ENCODE measurements around the gene MAD1L1.
"Not testable (repeated sequence)": the region's sequence is repeated elsewhere in the genome, so short reads cannot be mapped to it uniquely, and the experiment has no call there.

Gene MAD1L1

GRCh38 chr7:1866601-1867000 is 366.1 kb downstream of the MAD1L1 start:
- DNase-seq, result no peak

GRCh38 chr7:1865571-1866255 is 367.0 kb downstream of the MAD1L1 start:
- no peak for DNase-seq

- no peak for DNase-seq
These were observed 367.7 kb downstream of the MAD1L1 start for GRCh38 chr7:1865000-1865555.

GRCh38 chr7:1864161-1864940 is 368.4 kb downstream of the MAD1L1 start:
- no peak for DNase-seq

- no peak for DNase-seq
These were observed 369.4 kb downstream of the MAD1L1 start for GRCh38 chr7:1863091-1863900.

DNA sequence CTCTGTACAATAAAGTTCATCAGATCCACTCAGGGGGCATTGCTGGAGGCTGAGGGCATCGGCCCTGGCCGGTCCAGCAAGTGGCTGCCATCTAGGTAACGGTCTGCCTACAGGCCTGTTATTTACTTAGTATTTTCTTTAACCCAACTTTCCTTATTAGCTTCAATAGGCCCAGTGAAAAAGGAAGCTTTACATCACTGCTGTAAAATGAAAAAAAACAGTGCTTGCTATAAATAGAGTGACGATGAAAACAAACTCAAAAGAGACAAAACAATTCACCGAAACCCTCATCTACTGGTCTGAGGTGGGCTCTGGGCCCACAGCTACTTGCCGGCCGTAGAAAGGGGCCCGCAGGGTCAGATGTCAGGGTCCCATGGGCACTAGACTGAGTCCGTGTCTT is 370.2 kb downstream of the MAD1L1 start:
- DNase-seq, result no peak

- no peak for DNase-seq
These were observed 370.8 kb downstream of the MAD1L1 start for GRCh38 chr7:1861799-1862458.

GRCh38 chr7:1860881-1861798 is 371.6 kb downstream of the MAD1L1 start:
- not testable (repeated sequence) for DNase-seq

- DNase-seq, result no peak
These were observed 373.3 kb downstream of the MAD1L1 start for GRCh38 chr7:1859266-1860035.

GRCh38 chr7:1858435-1859265 is 374.1 kb downstream of the MAD1L1 start:
- no peak for DNase-seq

DNA sequence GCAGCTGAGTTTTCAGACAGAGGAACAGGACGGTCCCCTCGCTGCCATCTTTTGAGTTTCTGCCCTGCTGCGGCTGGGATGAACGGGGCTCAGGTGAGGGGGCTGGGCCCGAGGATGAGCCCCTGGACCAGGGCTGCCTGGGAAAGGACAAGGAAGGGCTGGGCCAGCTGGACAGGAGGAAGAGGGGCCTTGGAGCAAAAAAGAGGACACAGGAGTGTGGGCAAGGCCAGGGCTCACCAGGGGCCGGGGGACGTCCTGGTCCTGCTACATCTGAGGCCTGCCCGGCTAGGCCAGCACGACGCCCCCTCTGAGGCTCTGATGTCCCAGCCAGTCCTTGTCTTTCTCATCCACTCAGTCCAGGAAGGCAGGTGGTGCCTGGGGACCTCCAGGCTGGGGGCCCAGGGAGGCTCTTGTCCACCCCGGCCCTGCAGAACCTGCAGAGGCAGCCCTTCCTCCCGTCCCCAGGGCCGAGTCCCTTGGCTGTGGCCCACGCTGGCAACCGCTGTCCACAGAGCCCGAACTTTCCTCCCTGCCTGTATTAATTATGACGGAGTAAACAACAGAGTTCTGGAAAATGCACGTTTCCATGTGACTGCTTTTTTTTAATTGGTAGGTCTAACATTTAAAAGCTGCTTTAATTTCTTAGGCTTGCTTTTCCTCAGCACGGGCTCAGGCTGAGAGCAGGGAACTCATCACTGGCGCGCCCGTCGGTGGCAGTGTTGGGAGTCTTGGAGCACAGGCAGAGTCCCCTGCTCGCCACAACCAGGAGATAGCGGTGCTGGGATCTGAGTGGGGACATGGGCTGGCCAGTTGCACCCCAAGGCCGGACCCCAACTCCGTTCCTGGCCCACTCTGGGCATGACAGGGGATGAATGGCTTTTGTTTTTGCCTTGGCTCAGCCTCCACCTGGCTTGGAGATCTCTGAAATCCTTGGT is 375.0 kb downstream of the MAD1L1 start:
- no peak for DNase-seq

GRCh38 chr7:1856888-1857441 is 375.8 kb downstream of the MAD1L1 start:
- no peak for DNase-seq

- peak; percentile 87 for DNase-seq
These were observed 376.4 kb downstream of the MAD1L1 start for GRCh38 chr7:1856161-1856887.

- peak; percentile 52 for DNase-seq
These were observed 377.0 kb downstream of the MAD1L1 start for GRCh38 chr7:1855725-1856160.

DNA sequence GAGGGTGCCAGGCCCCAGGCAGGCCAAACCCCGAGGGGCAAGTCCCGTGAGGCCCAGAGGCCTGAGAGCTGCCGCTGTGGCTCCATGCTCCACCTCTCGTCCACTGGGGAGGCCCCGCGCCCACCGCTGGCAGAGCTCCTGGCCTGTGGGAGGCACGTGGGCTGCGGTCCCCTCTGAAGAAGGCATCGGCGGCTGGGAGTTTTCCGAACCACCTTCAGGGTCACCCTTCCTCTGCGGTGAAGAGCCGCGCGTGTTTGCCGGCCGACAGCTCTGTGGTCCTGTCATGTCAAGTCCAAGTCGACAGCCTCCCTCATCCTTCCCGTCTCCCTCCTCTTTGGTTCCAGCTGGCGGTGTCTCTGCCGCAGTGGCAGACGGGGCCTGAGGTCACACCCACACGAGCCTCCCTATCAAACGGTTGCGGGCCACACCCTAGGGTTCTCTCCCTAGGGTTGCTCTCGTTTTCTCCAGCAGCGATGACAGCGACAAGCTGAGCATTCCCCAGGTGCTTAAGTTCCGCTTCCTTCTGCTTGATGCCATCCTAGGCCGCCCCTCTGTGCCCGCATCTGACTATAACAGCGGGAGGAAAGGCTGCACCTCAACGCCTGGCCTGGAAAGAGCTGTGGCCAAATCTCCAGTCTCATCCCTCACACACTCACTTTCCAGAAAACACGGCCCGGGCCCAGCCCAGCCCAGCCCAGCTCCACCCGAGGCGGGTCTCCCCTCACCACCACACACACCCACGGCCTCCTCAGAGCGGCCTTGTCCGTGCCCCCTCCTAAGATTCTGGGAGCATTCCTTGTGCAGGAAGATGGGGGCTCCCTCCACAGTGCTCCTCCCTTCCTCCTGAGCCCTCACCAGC is 377.6 kb downstream of the MAD1L1 start:
- peak; percentile 76 for DNase-seq
